Measurements from ENCODE around the gene EIF3K.

DNA sequence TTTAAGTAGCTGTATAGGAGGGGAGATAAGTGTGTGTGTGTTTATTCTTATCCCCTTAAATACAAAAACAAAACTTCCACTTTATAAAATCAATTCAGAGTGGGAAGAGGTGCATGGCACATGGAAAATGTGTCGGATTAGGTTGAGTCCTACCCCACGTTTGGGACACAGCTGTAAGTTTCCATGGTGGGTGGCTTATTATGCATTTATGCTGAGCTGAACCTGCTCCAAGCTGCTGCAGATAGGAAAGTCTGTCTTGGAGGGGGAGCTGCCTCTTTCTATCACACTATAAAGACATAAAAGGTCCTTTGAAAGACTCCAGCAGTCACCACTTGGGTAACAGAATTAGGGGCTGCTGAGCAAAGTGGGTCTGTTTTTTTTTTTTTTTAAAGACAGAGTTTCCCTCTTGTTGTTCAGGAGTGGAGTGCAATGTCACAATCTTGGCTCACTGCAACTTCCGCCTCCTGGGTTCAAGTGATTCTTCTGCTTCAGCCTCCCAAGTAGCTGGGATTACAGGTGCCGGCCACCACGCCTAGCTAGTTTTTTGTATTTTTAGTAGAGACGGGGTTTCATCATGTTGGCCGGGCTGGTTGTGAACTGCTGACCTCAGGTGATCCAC is 43.7 kb downstream of the EIF3K start:
- no peak for TF ChIP-seq ZFP3 (CRISPR knock-in tag; IDR thresholded peaks at IDR 0.05)
- no peak for TF ChIP-seq ZFP30 (CRISPR knock-in tag; IDR thresholded peaks at IDR 0.05)
- TF ChIP-seq, protein P1, sequence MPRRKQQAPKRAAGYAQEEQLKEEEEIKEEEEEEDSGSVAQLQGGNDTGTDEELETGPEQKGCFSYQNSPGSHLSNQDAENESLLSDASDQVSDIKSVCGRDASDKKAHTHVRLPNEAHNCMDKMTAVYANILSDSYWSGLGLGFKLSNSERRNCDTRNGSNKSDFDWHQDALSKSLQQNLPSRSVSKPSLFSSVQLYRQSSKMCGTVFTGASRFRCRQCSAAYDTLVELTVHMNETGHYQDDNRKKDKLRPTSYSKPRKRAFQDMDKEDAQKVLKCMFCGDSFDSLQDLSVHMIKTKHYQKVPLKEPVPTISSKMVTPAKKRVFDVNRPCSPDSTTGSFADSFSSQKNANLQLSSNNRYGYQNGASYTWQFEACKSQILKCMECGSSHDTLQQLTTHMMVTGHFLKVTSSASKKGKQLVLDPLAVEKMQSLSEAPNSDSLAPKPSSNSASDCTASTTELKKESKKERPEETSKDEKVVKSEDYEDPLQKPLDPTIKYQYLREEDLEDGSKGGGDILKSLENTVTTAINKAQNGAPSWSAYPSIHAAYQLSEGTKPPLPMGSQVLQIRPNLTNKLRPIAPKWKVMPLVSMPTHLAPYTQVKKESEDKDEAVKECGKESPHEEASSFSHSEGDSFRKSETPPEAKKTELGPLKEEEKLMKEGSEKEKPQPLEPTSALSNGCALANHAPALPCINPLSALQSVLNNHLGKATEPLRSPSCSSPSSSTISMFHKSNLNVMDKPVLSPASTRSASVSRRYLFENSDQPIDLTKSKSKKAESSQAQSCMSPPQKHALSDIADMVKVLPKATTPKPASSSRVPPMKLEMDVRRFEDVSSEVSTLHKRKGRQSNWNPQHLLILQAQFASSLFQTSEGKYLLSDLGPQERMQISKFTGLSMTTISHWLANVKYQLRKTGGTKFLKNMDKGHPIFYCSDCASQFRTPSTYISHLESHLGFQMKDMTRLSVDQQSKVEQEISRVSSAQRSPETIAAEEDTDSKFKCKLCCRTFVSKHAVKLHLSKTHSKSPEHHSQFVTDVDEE (CRISPR knock-in tag; IDR thresholded peaks at IDR 0.05) = no peak
- no peak for TF ChIP-seq ZNF70 (CRISPR knock-in tag; IDR thresholded peaks at IDR 0.05)
- TF ChIP-seq RARB (CRISPR knock-in tag; IDR thresholded peaks at IDR 0.05) = no peak

Data from SK-N-SH treated with all-trans-retinoic acid at 6 μM for 48 hours (cell line).